NCI-H2227 treated with DMSO at 0.1 percent for 48 hours (cell line): ENCODE measurements around the gene ADGRG6.
"Not testable (repeated sequence)": the region's sequence is repeated elsewhere in the genome, so short reads cannot be mapped to it uniquely, and the experiment has no call there.

Source experiments
- DNase-seq: peaks from one replicate; lab custom pipeline; 2025; lab: John Stamatoyannopoulos, UW

ADGRG6 gene

DNA sequence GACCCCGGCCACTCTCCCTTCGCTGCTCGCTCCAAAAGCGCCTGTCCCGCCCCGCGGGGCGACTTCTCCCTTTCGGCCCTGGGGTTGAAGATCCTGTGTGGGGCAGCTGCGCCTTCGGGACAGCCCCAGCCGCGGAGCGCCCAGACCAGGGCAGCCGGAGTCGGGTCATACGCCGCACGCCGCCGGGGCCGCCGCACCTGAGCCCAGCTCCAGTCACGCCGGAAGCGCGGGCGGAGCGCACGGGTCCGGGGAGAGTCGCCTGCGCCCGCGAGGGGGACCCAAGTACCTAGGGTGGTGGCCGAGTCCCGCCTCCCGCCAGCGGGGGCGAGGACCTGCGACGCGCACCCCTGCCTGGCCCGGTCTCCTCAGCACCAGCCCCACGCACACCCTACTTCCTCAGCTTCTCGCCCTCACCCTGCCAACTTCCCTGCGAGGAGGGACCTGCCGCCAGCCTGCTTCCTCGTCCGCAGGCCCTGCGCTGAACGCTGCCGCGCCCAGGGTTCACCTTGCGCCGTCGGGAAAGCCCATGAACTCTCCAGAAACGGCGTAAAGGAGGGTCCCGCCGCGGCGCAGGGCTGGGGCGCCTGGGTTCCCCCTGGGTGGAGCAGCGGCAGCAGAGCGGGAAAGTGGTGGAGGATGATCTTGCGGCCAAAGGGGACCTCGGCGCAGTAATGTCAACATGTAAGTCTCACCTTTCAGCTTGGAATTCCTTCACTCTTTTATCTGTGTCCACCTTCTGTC is at the start of gene ADGRG6:
Gene ADGRG6, plus strand, starts transcription at position 357 of the 741 bp plus-strand sequence. Its CDS starts 323 bp downstream, at position 680.
- DNase-seq, result no peak

- DNase-seq, result no peak
Observed at GRCh38 chr6:142254513-142254912, 47.3 kb upstream of the ADGRG6 start.

DNA sequence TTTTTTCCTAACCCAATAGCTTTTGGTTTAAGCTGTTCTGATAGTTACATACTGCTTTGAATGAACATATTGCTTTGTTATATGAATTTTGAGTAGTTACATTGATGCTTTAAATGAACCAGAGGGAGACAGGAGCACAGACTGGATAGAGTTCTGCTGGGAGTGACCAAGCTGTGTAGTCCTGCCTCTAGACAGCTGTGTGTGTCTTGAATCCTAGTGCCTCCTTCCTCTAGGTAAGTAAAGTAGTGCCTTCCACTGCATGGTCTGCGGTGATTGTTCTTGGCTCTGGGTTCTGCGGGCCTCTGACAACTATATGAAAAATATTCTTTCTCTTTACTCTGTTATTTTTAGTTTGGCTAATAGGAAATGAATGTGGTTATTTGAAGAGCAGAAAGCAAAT is 46.0 kb upstream of the ADGRG6 start:
- no peak for DNase-seq

GRCh38 chr6:142258305-142258704 is 43.5 kb upstream of the ADGRG6 start:
- DNase-seq, result no peak

GRCh38 chr6:142258757-142259156 is 43.0 kb upstream of the ADGRG6 start:
- DNase-seq, result no peak

DNA sequence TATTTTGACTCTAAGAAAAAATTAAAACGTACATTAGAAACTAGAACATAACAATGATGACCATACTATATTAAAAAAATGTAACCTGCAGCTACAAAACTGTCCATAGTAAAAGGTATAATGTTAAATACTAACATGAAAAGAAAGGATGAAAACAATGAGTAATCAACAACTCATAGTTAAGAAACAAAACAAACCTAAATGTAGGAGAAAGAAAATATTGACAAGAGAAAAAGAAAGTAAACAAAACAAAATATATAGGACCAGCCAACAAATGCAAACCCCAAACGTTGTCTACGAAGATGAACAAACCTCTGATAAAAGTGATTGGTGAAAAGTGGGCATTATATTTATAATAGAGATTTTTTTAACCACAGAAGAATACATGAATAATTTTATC is 41.1 kb upstream of the ADGRG6 start:
- DNase-seq, result no peak

DNA sequence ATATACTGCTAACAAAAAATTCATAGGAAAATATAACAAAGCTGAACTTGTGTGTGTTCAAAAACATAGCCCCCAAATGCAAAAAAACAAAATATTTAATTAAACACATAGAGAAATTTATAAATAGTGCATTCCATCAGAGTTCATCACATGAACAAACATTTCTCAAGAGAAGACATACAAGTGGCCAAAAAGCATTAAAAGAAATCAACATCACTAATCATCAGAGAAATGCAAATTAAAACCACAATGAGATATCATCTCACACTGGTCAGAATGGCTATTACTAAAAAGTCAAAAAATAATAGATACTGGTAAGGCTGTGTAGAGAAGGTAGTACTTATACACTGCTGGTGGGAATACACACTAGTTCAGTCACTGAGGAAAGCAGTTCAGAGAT is 39.6 kb upstream of the ADGRG6 start:
- no peak for DNase-seq

- DNase-seq, result no peak
Observed at GRCh38 chr6:142265476-142265875, 36.3 kb upstream of the ADGRG6 start.

GRCh38 chr6:142266060-142266459 is 35.7 kb upstream of the ADGRG6 start:
- DNase-seq, result no peak

- DNase-seq, result no peak
Observed at GRCh38 chr6:142271476-142271875, 30.3 kb upstream of the ADGRG6 start.

DNA sequence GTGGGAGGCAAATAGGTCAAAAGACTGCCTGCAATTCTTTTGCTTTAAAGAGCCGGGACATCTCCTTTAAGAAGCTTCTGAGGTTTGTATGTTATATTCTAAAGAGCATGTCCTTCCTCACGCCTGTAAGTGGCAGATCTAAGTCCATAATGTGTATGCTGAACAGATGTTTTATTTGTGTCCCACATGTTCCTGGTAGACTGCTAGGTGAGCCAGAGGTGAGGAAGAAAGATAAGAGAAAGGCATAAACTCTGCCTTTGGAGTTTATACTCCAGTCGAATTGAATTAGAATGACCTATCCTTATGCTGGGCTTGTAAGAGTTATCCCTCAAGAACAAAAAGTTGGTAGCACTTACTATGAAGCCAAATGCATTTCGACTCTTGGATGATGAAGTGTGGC is 27.2 kb upstream of the ADGRG6 start:
- DNase-seq, result no peak

DNA sequence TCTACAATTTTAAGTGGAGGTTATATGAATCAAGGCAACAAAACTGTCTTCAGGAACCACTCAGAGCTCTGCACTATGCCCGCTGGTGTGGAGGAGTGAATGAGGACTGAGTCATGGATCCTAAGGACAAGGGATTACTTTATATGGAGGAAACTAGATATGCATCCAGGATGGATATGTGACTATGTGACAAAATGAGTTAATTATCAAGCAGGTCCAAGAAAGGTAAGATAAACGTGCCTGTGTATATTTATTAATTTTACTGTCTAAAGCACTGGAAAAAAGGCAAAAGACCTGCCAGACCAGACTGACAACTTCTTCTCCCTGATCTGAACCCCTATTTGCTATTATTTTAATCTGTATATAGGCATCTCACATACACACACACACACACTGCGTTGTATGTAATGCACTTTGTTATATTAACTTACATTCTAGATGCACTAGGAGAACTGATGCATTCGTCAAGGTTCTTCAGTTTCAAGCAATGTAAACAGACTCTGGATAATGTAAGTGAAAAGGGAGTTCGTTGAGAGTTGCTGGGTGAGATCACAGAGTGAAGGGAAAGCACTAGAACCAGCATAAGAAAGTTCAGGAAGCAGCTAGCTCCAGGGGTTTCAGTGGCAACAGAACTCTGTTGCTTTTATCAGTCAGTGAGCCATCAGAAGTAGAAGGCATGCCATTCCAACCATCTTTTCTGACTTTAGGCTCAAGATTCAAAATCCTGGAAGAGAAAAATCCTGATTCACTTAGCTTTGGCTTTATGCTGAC is 26.4 kb upstream of the ADGRG6 start:
- no peak for DNase-seq

- DNase-seq, result no peak
Observed at GRCh38 chr6:142276256-142276655, 25.6 kb upstream of the ADGRG6 start.

DNA sequence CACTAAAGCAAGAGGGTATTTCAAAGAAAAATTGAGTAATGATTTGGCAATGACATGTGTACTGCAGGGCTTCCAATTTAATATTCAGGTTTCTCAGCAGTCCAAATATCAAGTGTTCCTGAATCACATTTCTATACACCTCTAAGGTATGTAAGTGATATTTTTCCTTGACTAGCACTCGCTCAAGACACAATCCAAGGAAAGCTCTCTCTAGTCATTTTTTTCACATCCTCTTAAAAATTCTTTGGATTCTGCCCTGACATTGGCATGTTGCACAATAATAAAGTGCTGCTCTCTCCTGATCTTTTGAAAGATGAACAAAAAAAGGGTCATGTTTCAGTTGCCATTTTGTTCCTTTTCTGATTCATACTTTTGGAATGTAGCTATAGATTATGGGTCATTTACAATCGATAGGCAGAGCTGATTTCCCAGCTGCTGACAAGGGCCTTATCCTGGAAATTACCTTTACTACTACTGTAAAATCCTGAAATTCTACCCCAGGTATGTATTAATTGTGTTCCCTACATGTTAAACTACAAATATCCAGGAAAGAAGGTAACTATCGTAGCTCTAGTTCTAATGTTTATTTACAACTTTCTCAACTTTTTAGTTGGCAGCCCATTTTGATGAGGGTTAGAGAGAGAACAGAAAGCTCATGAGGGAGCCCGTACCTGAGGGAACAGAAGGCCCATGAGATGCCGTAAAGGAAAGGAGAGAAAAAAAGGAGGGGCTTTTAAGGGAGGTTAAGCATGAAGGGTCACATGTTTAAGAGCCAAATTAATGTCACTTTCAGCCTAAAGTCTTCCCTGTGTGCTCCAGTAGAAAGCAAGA is 22.2 kb upstream of the ADGRG6 start:
- no peak for DNase-seq

DNA sequence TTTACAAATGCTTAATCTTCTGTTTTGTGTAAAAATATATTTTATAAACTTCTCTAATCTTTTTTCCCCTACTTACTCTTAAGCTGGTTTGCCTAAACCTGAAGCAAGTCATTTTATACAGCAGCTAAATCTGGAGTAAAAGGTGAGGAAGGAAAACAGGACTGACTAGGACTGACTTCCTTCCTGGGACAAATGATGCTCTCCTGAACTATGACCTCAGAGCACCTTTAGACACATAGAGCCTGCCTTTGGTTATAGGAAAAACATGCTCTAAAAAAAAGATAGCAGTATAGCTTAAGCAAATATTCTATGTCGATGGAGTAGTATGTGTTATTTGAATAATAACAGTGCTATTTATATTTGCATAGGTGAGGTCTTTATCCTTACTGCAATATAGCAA is 21.5 kb upstream of the ADGRG6 start:
- DNase-seq, result no peak

GRCh38 chr6:142280927-142281326 is 20.9 kb upstream of the ADGRG6 start:
- DNase-seq, result no peak

GRCh38 chr6:142283138-142283537 is 18.7 kb upstream of the ADGRG6 start:
- DNase-seq, result not testable (repeated sequence)

DNA sequence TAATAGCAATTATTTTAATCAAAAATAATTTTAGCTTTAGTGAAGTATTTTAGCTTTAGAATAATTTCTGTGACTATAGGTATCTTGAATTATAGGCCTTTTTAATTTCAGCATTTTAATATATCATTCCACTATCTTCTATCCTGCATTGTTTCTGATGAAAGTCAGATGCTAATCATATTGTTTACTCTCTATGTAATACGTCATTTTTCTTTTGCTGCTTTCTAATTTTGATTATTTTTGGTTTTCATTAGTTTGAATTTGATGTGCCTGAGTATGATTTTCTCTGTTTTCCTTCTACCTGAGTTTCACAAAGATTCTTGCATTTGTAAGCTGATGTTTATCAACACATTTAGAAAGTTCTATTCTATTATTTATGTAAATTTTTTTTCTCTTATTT is 17.4 kb upstream of the ADGRG6 start:
- DNase-seq, result no peak

- no peak for DNase-seq
Observed at GRCh38 chr6:142285235-142286087, 16.3 kb upstream of the ADGRG6 start.

DNA sequence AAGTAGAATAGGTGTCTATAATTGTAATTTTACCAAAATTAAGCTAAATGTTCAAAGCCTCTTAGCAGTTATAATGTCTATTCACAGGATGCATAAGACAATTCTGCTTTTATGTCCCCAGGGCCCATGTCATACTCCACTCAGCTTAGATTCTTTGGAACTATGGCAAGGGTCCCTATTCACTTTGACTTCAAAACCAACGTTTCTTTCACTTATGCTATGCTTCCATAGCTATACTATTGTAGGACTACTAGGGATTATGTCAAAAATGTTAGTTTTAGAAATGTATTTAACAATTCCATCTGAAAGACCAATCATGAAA is 15.8 kb upstream of the ADGRG6 start:
- DNase-seq, result no peak

- no peak for DNase-seq
Observed at GRCh38 chr6:142289687-142290086, 12.1 kb upstream of the ADGRG6 start.

DNA sequence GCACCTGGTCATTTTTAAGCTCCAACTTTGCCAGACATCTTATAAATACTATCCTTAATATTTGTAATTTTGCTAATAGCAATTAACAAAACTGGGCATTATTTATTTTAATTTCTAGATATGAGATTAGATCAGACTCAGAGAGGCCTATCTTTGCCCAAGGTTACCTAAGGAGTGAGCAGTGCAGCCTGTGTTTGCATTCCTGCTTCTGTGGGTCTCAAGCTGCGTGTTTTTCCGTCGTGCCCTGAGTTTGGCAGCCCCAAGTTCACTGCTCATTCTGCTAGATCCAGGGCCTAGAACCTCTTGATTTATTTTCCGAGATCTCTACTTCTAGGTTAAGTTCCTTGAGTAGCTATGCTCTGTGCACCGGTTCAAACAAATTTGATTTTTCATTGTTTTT is 11.0 kb upstream of the ADGRG6 start:
- no peak for DNase-seq
